Epithelial cell of proximal tubule (primary cell): ENCODE measurements around the gene STH. TPM values are rescaled to one million over a fixed set of nuclear protein-coding genes. Genes with fewer than 3 reads are reported as not detected.

Source experiments
- DNase-seq: peaks from one replicate; pipeline ENCODE4 v3.0.0-alpha.2; 2011; ENCODE audit warnings: low read depth
- H3K4me3 ChIP-seq: 2 replicates; pipeline ENCODE4 v1.5.1; 2011; ENCODE audit warnings: low read depth, mild to moderate bottlenecking, low read length
- CTCF ChIP-seq: conservative IDR thresholded peaks from 2 replicates; pipeline ENCODE4 v1.5.1; 2012; ENCODE audit warnings: low read depth, mild to moderate bottlenecking, low read length
- total RNA-seq: library from RNA; depleted of rRNA; stranded (reverse); fragments of >200 nt; gene quantifications from 2 replicates; pipeline ENCODE4 v1.2.3, GENCODE V29; 2015

Gene STH
- total RNA-seq, 1 donor from 2014 or later: not detected

DNA sequence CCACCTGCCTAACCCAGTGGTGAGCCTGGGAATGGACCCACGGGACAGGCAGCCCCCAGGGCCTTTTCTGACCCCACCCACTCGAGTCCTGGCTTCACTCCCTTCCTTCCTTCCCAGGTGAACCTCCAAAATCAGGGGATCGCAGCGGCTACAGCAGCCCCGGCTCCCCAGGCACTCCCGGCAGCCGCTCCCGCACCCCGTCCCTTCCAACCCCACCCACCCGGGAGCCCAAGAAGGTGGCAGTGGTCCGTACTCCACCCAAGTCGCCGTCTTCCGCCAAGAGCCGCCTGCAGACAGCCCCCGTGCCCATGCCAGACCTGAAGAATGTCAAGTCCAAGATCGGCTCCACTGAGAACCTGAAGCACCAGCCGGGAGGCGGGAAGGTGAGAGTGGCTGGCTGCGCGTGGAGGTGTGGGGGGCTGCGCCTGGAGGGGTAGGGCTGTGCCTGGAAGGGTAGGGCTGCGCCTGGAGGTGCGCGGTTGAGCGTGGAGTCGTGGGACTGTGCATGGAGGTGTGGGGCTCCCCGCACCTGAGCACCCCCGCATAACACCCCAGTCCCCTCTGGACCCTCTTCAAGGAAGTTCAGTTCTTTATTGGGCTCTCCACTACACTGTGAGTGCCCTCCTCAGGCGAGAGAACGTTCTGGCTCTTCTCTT, 2.6 kb upstream of the STH start:
- H3K4me3 ChIP-seq: no peak overlapping the region
- no peak for TF ChIP-seq CTCF
- no peak for DNase-seq

DNA sequence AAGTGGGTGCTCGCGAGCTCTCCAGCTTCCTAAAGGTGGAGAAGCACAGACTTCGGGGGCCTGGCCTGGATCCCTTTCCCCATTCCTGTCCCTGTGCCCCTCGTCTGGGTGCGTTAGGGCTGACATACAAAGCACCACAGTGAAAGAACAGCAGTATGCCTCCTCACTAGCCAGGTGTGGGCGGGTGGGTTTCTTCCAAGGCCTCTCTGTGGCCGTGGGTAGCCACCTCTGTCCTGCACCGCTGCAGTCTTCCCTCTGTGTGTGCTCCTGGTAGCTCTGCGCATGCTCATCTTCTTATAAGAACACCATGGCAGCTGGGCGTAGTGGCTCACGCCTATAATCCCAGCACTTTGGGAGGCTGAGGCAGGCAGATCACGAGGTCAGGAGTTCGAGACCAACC, 1.9 kb upstream of the STH start:
- DNase-seq: no peak
- no peak overlapping the region for H3K4me3 ChIP-seq
- no peak for TF ChIP-seq CTCF

DNA sequence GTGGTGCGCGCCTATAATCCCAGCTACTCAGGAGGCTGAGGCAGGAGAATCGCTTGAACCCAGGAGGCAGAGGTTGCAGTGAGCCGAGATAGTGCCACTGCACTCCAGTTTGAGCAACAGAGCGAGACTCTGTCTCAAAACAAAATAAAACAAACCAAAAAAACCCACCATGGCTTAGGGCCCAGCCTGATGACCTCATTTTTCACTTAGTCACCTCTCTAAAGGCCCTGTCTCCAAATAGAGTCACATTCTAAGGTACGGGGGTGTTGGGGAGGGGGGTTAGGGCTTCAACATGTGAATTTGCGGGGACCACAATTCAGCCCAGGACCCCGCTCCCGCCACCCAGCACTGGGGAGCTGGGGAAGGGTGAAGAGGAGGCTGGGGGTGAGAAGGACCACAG, 1.4 kb upstream of the STH start:
- no peak for DNase-seq
- H3K4me3 ChIP-seq: no peak overlapping the region
- no peak for TF ChIP-seq CTCF

DNA sequence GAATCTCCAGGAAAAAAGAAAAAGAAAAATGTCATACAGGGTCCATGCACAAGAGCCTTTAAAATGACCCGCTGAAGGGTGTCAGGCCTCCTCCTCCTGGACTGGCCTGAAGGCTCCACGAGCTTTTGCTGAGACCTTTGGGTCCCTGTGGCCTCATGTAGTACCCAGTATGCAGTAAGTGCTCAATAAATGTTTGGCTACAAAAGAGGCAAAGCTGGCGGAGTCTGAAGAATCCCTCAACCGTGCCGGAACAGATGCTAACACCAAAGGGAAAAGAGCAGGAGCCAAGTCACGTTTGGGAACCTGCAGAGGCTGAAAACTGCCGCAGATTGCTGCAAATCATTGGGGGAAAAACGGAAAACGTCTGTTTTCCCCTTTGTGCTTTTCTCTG, 845 bp downstream of the STH start:
- TF ChIP-seq CTCF: no peak
- DNase-seq: no peak
- H3K4me3 ChIP-seq: no peak overlapping the region

DNA sequence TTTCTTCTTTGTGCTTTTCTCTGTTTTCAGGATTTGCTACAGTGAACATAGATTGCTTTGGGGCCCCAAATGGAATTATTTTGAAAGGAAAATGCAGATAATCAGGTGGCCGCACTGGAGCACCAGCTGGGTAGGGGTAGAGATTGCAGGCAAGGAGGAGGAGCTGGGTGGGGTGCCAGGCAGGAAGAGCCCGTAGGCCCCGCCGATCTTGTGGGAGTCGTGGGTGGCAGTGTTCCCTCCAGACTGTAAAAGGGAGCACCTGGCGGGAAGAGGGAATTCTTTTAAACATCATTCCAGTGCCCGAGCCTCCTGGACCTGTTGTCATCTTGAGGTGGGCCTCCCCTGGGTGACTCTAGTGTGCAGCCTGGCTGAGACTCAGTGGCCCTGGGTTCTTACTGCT, 1.2 kb downstream of the STH start:
- no peak for DNase-seq
- H3K4me3 ChIP-seq: no peak overlapping the region
- no peak for TF ChIP-seq CTCF

GRCh38 chr17:46000757-46001156, 1.7 kb downstream of the STH start:
- DNase-seq: no peak
- H3K4me3 ChIP-seq: no peak overlapping the region
- no peak for TF ChIP-seq CTCF
